22Rv1 (cell line): ENCODE results near the gene NRG4.

ENCODE experiments used
- H3K27ac ChIP-seq: fragments of 450-650 bp; 2 replicates; pipeline ENCODE4 v1.5.1; 2017
- CTCF ChIP-seq: fragments of 450-650 bp; IDR thresholded peaks from 2 replicates; pipeline ENCODE4 v1.5.1; 2017; ENCODE audit warnings: mild to moderate bottlenecking
- ZFX ChIP-seq: fragments of 450-650 bp; IDR thresholded peaks from 2 replicates; pipeline ENCODE4 v1.6.1; 2017; ENCODE audit warnings: antibody characterized with exemption, borderline replicate concordance

Gene NRG4

GRCh38 chr15:75903331-75904239 lies 108.6 kb downstream of the NRG4 start, which contains the start of gene FBXO22:
Gene FBXO22 (plus strand): TSS chr15:75903878. CDS start chr15:75903964, 86 bp downstream.
- H3K27ac ChIP-seq: peak within 1 kb of the TSS; percentile 95
- TF ChIP-seq ZFX: no peak

GRCh38 chr15:75902129-75902557 lies 110.1 kb downstream of the NRG4 start:
- H3K27ac ChIP-seq: peak overlapping the region; percentile 95; the same call in 1 of the 2 replicates
- TF ChIP-seq CTCF (no peak), ZFX (no peak)

GRCh38 chr15:75900577-75900976 lies 111.6 kb downstream of the NRG4 start:
- H3K27ac ChIP-seq: no peak overlapping the region
- TF ChIP-seq ZFX (no peak), CTCF (no peak)

- TF ChIP-seq CTCF: no peak
- TF ChIP-seq ZFX: no peak
- H3K27ac ChIP-seq: no peak overlapping the region
These were observed 116.5 kb downstream of the NRG4 start for GRCh38 chr15:75895731-75896130.

- H3K27ac ChIP-seq: no peak overlapping the region
- TF ChIP-seq CTCF (no peak), ZFX (no peak)
These were observed 120.3 kb downstream of the NRG4 start for GRCh38 chr15:75891895-75892294.
